Body of pancreas (tissue), 4 donors: ENCODE measurements around the gene PCIF1. TPM values are rescaled to one million over a fixed set of nuclear protein-coding genes. Genes with fewer than 3 reads are reported as not detected.
A peak's percentile ranks its signal among the peaks of the same experiment; 100 is the strongest.
"Not testable (repeated sequence)": the region's sequence is repeated elsewhere in the genome, so short reads cannot be mapped to it uniquely, and the experiment has no call there.

Source experiments
- ATAC-seq: fragments of 150-250 bp; one replicate; pipeline ENCODE4 v1.9.1; 2016
- DNase-seq, 4 donors: peaks; one replicate each; pipeline ENCODE4 v3.0.0-alpha.2; 2019
- H3K27ac ChIP-seq, 4 donors: fragments of 200-600 bp; sonication (generic); 1 replicate in 3 of 4; 2 replicates in 1 of 4; pipeline versions ENCODE4 v1.5.1 to v1.6.1; 2016 to 2019; ENCODE audit warnings: mild to moderate bottlenecking in 1 of 4, mixed read lengths in 1 of 4, moderate library complexity in 1 of 4
- H3K27me3 ChIP-seq, 2 donors: fragments of 200-600 bp; sonication (generic); one replicate each; pipeline ENCODE4 v1.6.0; 2016; ENCODE audit warnings: mild to moderate bottlenecking in 1 of 2
- H3K36me3 ChIP-seq, 2 donors: fragments of 200-600 bp; sonication (generic); replicated peaks in 1 of 2; 2 replicates each; pipeline ENCODE4 v1.5.1; 2016; ENCODE audit warnings: low read depth in 2 of 2; ENCODE audit not compliant: insufficient read depth in 1 of 2
- H3K4me1 ChIP-seq: fragments of 200-600 bp; sonication (generic); one replicate; pipeline ENCODE4 v1.6.0; 2016
- H3K4me3 ChIP-seq, 2 donors: fragments of 200-600 bp; sonication (generic); 1 replicate in 1 of 2; 2 replicates in 1 of 2; pipeline ENCODE4 v1.5.1; 2016 to 2019
- H3K9me3 ChIP-seq, 3 donors: fragments of 200-600 bp; sonication (generic); 1 replicate in 2 of 3; 2 replicates in 1 of 3; pipeline ENCODE4 v1.5.1; 2016
- CTCF ChIP-seq, 7 experiments: fragments of 450-650 bp in 4 of 7; fragments of 200-600 bp in 3 of 7; sonication (generic) in 3 of 7; IDR thresholded peaks; one replicate each; pipeline ENCODE4 v1.5.1; 2016 to 2019; ENCODE audit warnings: antibody characterized with exemption in 7 of 7
- POLR2A ChIP-seq, 3 donors: fragments of 450-650 bp; IDR thresholded peaks; one replicate each; pipeline ENCODE4 v1.6.1; 2016; ENCODE audit warnings: antibody characterized with exemption in 3 of 3, mild to moderate bottlenecking in 2 of 3
- WGBS, 2 donors: methylation state at CpG; one replicate each; pipeline ENCODE4 v1.1.5; 2017; 5-methylcytosine and 5-hydroxymethylcytosine counted together
- intact Hi-C: fragments of 100-400 bp; cut with DNase I; formaldehyde crosslinking; loops from one replicate; pipeline ENCODE4 v1.15.1; 2023
- total RNA-seq, 2 donors: library from RNA; depleted of rRNA; stranded (reverse); fragments of >200 nt; gene quantifications; one replicate each; pipeline ENCODE4 v1.1.0, GENCODE V29; 2016

PCIF1 gene
- total RNA-seq, 2 donors from 2014 or later: 20.2 to 28.7 TPM

DNA sequence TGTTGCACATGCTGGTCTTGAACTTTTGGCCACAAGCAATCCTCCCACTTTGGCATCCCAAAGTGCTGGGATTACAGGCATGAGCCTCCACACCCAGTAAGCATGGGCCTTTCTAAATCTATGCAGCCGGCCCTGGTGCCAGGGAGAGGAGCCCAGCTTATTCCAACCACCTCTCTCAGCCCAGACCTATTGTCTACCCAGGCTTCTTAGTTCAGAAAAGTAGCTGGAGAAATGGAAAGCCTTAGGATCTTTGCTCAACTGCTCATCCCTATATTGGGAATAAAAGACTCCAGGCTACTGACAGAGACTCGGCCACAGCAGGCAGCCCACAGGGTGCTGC, 7.8 kb upstream of the PCIF1 start:
- WGBS, 2 donors: 50 to 85% methylated on average over 2 of the region's 2 CpGs

DNA sequence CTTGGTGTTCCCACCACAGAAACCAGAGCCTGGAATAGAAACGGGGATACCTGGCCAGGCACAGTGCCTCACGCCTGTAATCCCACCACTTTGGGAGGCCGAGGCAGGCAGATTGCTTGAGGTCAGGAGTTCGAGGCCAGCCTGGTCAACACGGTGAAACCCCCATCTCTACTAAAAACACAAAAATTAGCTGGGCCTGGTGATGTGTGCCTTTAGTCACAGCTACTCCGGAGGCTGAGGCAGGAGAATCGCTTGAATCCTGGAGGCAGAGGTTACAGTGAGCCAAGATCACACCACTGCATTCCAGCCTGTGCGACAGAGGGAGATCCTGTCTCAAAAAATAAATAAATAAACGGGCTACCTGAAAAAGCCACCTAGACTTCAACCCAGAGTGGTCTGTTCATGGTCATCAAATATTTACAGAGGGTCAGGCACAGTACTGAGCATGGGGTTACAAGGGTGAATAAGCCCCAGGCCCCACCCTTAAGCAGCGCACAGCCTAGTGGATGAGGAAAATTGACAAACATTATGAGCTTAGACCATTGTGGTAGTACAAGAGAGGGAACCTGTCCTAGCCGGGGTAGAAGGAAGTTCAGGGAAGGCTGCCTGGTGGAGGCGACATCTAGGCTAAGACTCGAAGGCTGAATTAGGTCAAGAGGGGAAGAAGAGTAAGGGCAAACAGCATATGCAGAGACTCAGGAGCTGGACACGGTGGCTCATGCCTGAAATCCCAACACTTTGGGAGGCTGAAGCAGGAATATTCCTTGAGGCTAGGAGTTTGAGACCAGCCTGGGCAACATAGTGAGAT, 7.2 kb upstream of the PCIF1 start:
- Histone ChIP-seq H3K36me3 (no peaks in the 10 kb centered on the region), H3K4me1 (no peaks in the 10 kb centered on the region), H3K27ac (no peak overlapping the region), H3K9me3 (no peaks in the 10 kb centered on the region), H3K4me3 (no peak overlapping the region), H3K27me3 (no peaks in the 10 kb centered on the region)
- no peak for TF ChIP-seq CTCF (IDR thresholded peaks at IDR 0.05)
- no peak for TF ChIP-seq POLR2A (IDR thresholded peaks at IDR 0.05)
- intact Hi-C loops: no loop called here
- no peak for ATAC-seq
- WGBS, 2 donors: 59 to 73% methylated on average over 14 of the region's 14 CpGs
- no peak for DNase-seq

More for the DNA sequence above, 7.8 kb upstream of the PCIF1 start:
- Histone ChIP-seq H3K36me3 (no peaks in the 10 kb centered on the region), H3K27me3 (no peaks in the 10 kb centered on the region), H3K27ac (no peak overlapping the region), H3K4me3 (no peak overlapping the region), H3K9me3 (no peaks in the 10 kb centered on the region), H3K4me1 (no peaks in the 10 kb centered on the region)
- DNase-seq: no peak
- TF ChIP-seq CTCF (IDR thresholded peaks at IDR 0.05): no peak
- TF ChIP-seq POLR2A (IDR thresholded peaks at IDR 0.05): no peak
- ATAC-seq: no peak
- intact Hi-C loops: no loop called here

DNA sequence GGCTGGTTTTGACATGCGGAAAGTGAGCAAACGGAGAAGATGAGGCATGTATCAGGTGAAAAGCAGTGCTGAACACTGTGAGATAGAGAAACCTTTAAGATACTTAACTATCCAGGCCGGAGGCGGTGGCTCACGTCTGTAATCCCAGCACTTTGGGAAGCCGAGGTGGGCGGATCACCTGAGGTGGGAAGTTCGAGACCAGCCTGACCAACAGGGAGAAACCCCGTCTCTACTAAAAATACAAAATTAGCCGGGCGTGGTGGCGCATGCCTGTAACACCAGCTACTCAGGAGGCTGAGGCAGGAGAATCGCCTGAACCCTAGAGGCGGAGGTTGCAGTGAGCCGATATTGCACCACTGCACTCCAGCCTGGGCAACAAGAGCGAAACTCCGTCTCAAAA, 2.8 kb upstream of the PCIF1 start:
- intact Hi-C loops, H3K27ac ChIP-seq, ATAC-seq, DNase-seq, H3K4me3 ChIP-seq, H3K27me3 ChIP-seq, H3K9me3 ChIP-seq, H3K36me3 ChIP-seq: not testable (repeated sequence)
- whole genome bisulfite sequencing, 2 donors: 90 to 91% methylated on average over 17 of the region's 17 CpGs
- H3K4me1 ChIP-seq: peaks cover 13% of the 10 kb centered on the region

DNA sequence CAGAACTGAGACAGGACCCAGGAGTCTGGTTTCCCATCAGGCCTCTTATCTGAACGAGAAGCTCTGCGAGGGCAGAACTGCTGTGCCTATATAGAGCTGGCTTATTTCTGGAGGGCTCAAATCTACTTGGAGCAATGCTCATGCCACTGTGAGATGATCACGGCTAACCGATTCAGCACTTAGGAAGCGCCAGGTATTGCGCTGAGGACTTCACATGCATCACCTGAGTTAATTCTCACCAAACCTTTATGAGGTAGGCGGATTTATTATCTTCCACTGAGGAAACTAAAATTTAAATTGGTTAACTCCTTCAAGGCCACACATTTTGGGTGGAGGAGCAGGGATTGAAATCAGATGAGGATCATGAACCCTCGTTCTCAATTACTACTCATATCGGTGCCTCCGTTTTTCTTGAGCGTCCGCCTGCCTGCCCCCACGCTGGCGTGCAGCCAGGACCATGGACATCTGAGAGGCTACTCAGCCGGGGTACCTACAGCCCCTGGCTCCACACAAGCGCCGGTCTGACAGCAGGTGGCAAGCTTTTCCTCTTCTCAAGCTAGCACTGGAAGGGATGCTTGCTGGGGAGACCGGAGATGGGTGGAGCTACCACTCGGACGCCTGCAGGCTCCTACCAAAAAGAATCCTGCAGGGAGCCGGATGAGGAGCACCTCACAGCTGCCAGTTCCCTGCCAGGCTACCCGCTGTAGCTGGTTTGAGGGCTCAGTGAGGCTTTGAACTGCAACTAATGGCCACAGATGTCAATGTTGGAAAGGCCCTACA, 1.0 kb upstream of the PCIF1 start:
- H3K27me3 ChIP-seq: no peaks in the 10 kb centered on the region
- DNase-seq (peak; percentile 65 to 84 (median 78)), ATAC-seq (peak; percentile 8)
- H3K4me1 ChIP-seq: peaks cover 13% of the 10 kb centered on the region
- peak overlapping the region; percentile 99 to 100 (median 99) for H3K27ac ChIP-seq
- intact Hi-C loops: no loop called here
- 8 to 13% methylated on average over 10 to 22 of the region's 22 CpGs for WGBS, 2 donors
- peak overlapping the region; percentile 89 to 94 for H3K4me3 ChIP-seq
- TF ChIP-seq CTCF (IDR thresholded peaks at IDR 0.05) (peak in 5 of 7 experiments; percentile 5 to 47 (median 45)), POLR2A (IDR thresholded peaks at IDR 0.05) (peak in 1 of 3 donors; percentile 1)
- no peaks in the 10 kb centered on the region for H3K9me3 ChIP-seq
- H3K36me3 ChIP-seq: peaks cover 2 to 8% of the 10 kb centered on the region in 2 donors

DNA sequence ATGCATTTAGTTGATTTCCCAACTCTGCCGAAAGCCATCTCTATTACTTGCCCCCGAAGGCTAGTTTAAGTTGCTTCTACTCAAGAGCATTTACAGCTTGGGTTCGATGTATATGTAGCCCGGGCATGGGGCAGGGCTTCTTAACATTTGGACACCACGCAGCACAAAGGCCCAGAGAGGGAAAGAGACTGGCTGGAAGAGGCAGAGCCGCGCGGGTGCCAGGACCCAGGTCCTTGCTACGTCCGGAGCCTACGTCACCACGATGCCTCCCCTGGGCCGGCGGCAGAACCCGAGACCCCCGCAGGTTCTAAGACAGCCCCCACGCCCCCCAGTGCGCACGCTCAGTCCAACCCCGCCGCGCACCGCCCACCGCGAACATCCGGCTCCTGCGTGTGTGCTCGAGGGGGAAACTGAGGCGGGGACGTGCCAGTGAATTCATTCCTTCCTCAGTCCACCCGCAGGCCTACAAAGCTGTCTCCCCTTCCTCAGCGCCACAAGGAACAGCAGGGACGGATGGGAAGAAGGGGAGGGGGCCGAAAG, 367 bp upstream of the PCIF1 start:
- no peaks in the 10 kb centered on the region for H3K27me3 ChIP-seq
- 0% methylated on average over 3 to 34 of the region's 34 CpGs for WGBS, 2 donors
- DNase-seq (peak; percentile 54 to 58 (median 54)), ATAC-seq (peak; percentile 10)
- no peaks in the 10 kb centered on the region for H3K9me3 ChIP-seq
- H3K27ac ChIP-seq: peak overlapping the region; percentile 99 to 100 (median 99)
- no peak for TF ChIP-seq CTCF (IDR thresholded peaks at IDR 0.05)
- no peak for TF ChIP-seq POLR2A (IDR thresholded peaks at IDR 0.05)
- peak overlapping the region; percentile 89 to 94 for H3K4me3 ChIP-seq
- peaks cover 13% of the 10 kb centered on the region for H3K4me1 ChIP-seq
- intact Hi-C loops: no loop called here
- H3K36me3 ChIP-seq: peaks cover 3 to 14% of the 10 kb centered on the region in 2 donors
